ENCODE results near the gene PABPC1L.

PABPC1L gene

DNA sequence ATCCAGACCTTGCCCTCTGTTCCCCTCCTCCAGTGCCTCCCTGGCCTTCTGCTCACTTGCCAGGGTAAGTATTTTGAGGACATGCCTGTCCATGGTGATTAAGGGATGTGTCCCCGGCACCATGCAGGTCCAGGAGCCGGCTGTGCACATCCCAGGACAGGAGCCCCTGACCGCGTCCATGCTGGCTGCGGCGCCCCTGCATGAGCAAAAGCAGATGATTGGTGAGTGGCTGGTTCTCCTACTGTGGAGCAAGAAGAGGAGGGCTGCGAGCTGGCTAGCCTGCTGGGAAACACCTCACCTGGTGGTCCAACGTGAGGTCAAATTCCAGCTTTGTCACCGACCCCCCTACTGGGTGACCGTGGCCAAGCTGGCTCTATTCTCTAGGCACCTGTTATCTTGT is 26.6 kb downstream of the PABPC1L start:
- TF ChIP-seq EZH2phosphoT487 (IDR thresholded peaks at IDR 0.05; ENCODE audit: borderline replicate concordance, low read length) (no peak), CTCF (IDR thresholded peaks at IDR 0.05; ENCODE audit: low read depth, low read length, poor library complexity, severe bottlenecking) (no peak)
- Histone ChIP-seq H3K27me3 (ENCODE audit: control insufficient read depth, low read length) (no peaks in the 10 kb centered on the region), H3K9me2 (replicated peaks; ENCODE audit: control insufficient read depth, low read length) (no peaks in the 10 kb centered on the region), H3F3A (ENCODE audit: control insufficient read depth, insufficient read depth) (peaks cover 5% of the 10 kb centered on the region), H3K9me3 (ENCODE audit: control insufficient read depth, insufficient read depth, low read length) (no peaks in the 10 kb centered on the region), H3K79me2 (ENCODE audit: control insufficient read depth, low read length) (no peaks in the 10 kb centered on the region), H3K4me2 (ENCODE audit: low read length) (no peak overlapping the region), H3K36me3 (ENCODE audit: control insufficient read depth, low read length) (peaks cover 39% of the 10 kb centered on the region), H4K20me1 (ENCODE audit: control insufficient read depth, insufficient read depth, low read depth, low read length) (no peaks in the 10 kb centered on the region), H3K4me3 (ENCODE audit: low read length) (no peak overlapping the region), H3K4me1 (ENCODE audit: control insufficient read depth, low read length) (no peaks in the 10 kb centered on the region), H3K27ac (ENCODE audit: low read depth, low read length) (no peak overlapping the region)

DNA sequence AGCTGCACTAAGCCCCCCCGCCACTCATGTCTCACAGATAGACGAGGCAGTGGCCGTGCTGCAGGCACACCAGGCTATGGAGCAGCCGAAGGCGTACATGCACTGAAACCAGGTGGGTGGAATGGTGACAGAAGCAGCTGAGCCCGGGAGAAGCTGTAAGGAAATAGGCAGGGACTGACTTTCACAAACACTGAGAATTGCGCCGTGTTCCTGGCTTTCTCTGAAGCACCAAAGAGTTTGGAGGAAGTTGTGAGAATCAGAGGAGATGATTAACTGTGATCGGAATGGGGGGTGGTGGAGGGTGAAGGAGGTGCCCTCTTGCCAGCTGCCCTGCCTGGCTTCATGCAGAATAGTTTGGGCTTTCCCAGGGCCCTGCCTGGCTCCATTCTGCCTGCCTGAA is 28.8 kb downstream of the PABPC1L start:
- peaks cover 57% of the 10 kb centered on the region for H3K36me3 ChIP-seq (ENCODE audit: control insufficient read depth, low read length)

DNA sequence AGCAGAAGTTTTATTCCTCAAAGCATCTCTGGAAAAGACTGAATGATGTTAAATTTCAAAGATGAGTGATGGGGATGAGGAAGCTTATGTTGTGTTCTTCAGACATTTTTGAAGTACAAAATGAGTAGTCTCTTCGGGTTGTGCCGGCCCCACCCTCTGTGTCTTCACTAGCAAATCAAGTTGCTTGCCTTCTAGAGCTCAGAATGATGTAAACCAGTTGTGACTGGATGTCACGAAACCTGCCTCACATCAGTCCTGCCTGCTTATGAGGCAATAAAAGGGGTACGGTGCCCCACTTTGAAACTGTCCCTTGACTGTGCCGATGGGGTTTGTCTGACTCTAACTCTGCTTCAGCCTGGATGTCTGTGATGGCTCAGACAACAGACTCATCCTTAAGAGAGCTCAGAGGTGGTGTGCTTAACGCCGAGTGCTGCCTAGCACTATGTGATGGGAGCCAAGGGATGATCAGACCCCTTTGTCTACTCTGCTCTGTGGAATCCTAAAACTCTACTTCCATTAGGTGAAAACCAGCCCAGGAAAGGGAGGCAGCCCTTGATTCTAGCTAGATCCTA is 31.3 kb downstream of the PABPC1L start:
- H3K4me1 ChIP-seq (ENCODE audit: control insufficient read depth, low read length) = no peaks in the 10 kb centered on the region
- no peaks in the 10 kb centered on the region for H3K9me2 ChIP-seq (replicated peaks; ENCODE audit: control insufficient read depth, low read length)
- peaks cover 78% of the 10 kb centered on the region for H3K36me3 ChIP-seq (ENCODE audit: control insufficient read depth, low read length)
- no peak overlapping the region for H3K27ac ChIP-seq (ENCODE audit: low read depth, low read length)
- no peak overlapping the region for H3K4me3 ChIP-seq (ENCODE audit: low read length)
- H3K27me3 ChIP-seq (ENCODE audit: control insufficient read depth, low read length) = no peaks in the 10 kb centered on the region
- H3F3A ChIP-seq (ENCODE audit: control insufficient read depth, insufficient read depth) = peaks cover 5% of the 10 kb centered on the region
- no peaks in the 10 kb centered on the region for H3K79me2 ChIP-seq (ENCODE audit: control insufficient read depth, low read length)
- no peak overlapping the region for H3K4me2 ChIP-seq (ENCODE audit: low read length)
- TF ChIP-seq CTCF (IDR thresholded peaks at IDR 0.05; ENCODE audit: low read depth, low read length, poor library complexity, severe bottlenecking) = no peak
- TF ChIP-seq EZH2phosphoT487 (IDR thresholded peaks at IDR 0.05; ENCODE audit: borderline replicate concordance, low read length) = no peak
- H4K20me1 ChIP-seq (ENCODE audit: control insufficient read depth, insufficient read depth, low read depth, low read length) = peaks cover 8% of the 10 kb centered on the region
- no peaks in the 10 kb centered on the region for H3K9me3 ChIP-seq (ENCODE audit: control insufficient read depth, insufficient read depth, low read length)

More for the DNA sequence above, 28.8 kb downstream of the PABPC1L start:
- TF ChIP-seq EZH2phosphoT487 (IDR thresholded peaks at IDR 0.05; ENCODE audit: borderline replicate concordance, low read length) (no peak), CTCF (IDR thresholded peaks at IDR 0.05; ENCODE audit: low read depth, low read length, poor library complexity, severe bottlenecking) (no peak)
- H3K79me2 ChIP-seq (ENCODE audit: control insufficient read depth, low read length) = no peaks in the 10 kb centered on the region
- peaks cover 5% of the 10 kb centered on the region for H3F3A ChIP-seq (ENCODE audit: control insufficient read depth, insufficient read depth)
- H3K4me3 ChIP-seq (ENCODE audit: low read length) = no peak overlapping the region
- peaks cover 8% of the 10 kb centered on the region for H4K20me1 ChIP-seq (ENCODE audit: control insufficient read depth, insufficient read depth, low read depth, low read length)
- no peak overlapping the region for H3K27ac ChIP-seq (ENCODE audit: low read depth, low read length)
- no peaks in the 10 kb centered on the region for H3K9me3 ChIP-seq (ENCODE audit: control insufficient read depth, insufficient read depth, low read length)
- H3K4me1 ChIP-seq (ENCODE audit: control insufficient read depth, low read length) = no peaks in the 10 kb centered on the region
- H3K27me3 ChIP-seq (ENCODE audit: control insufficient read depth, low read length) = no peaks in the 10 kb centered on the region
- H3K9me2 ChIP-seq (replicated peaks; ENCODE audit: control insufficient read depth, low read length) = no peaks in the 10 kb centered on the region
- H3K4me2 ChIP-seq (ENCODE audit: low read length) = no peak overlapping the region

All from DOHH2 (cell line).